G401.6 (cell line): Measurements from ENCODE around the gene ANK2.

ENCODE experiments used
- FAIRE-seq: peaks from 2 replicates; lab custom pipeline; 2012; peaks lifted over from hg19 to GRCh38; lab: Jason Lieb, UNC

Gene ANK2

GRCh38 chr4:113290666-113291065 lies 241.2 kb downstream of the ANK2 start:
- no peak for FAIRE-seq

- no peak for FAIRE-seq
These were observed 243.1 kb downstream of the ANK2 start for GRCh38 chr4:113292371-113293042.

GRCh38 chr4:113293043-113293560 lies 243.6 kb downstream of the ANK2 start:
- FAIRE-seq: no peak

GRCh38 chr4:113293674-113294073 lies 244.2 kb downstream of the ANK2 start:
- FAIRE-seq: no peak

DNA sequence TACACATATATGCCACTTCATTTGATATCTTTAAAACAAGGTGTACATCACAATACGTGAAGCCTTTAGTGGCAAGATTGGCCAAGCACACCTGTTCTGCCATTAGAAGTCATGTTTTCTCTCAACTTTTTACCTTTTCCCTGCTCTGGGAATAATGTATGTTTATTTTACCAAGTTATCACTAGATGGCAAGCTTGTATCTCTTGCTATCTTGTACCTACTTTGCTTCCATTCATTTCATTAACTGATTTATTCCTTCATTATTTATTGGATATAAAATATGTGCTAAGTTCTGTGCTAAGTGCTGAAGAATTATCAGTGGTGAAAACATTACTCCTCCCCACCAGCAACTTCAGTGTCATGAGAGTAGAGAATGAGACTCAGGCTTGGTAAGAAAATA lies 245.5 kb downstream of the ANK2 start:
- FAIRE-seq: no peak

- FAIRE-seq: no peak
These were observed 251.0 kb downstream of the ANK2 start for GRCh38 chr4:113300471-113300928.

- no peak for FAIRE-seq
These were observed 252.6 kb downstream of the ANK2 start for GRCh38 chr4:113302051-113302450.

DNA sequence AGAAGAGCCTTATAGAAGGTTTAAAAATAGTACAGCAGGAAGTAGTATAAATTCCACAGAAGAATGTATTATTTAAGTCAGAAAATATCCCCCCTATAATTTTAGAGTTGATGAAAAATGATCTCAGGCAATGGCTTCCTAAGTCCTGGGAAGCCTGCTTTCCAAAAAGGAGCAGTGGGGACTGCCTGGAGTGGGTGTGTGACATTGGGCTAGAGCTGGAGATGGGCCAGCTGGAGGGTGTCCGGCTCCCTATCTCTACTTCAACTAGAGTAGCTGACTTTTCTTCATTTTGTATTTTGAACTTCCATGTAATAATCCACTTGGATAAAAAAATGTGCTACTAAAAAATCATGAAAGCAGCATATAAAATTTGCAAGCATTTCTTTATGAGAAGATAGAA lies 253.9 kb downstream of the ANK2 start:
- no peak for FAIRE-seq

- no peak for FAIRE-seq
These were observed 261.6 kb downstream of the ANK2 start for GRCh38 chr4:113311047-113311446.

- no peak for FAIRE-seq
These were observed 263.1 kb downstream of the ANK2 start for GRCh38 chr4:113312529-113312928.

DNA sequence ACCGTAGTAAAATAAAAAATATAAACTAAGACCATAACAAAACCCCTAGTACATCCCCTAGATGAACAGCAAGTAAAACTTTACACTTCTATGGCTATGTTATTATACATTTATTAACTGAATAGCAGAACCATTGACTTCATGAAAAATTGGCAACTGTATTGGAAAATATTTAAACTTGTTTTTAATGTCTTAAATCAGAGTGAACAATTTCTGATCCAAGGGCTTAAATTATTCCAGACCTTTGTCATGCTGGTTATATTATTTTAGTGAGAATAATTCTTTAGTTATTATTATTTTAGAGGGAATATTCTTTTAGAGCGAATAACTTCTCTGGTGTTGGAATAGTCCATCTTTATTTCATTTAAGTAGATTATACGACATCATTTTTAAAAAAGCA lies 265.0 kb downstream of the ANK2 start:
- no peak for FAIRE-seq

DNA sequence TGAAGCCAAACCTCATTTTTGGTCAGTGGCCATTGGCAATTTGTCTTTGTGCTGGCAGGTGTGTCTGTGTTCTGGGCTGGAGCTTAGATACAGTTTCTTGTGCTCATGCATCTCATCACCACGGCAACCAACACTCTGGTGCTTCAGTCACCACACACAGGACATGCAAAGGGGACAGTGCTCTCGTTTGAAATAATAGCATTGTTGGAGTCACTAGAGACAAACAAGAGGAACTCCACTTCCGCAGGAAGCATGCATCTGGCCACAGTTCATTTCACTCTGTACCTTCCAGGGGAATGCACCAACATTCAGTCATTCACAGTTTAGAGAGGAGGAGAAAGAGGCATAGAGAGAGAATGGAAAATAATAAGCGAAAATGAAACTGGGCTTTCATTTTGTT lies 267.4 kb downstream of the ANK2 start:
- no peak for FAIRE-seq

- no peak for FAIRE-seq
These were observed 268.1 kb downstream of the ANK2 start for GRCh38 chr4:113317523-113317922.

DNA sequence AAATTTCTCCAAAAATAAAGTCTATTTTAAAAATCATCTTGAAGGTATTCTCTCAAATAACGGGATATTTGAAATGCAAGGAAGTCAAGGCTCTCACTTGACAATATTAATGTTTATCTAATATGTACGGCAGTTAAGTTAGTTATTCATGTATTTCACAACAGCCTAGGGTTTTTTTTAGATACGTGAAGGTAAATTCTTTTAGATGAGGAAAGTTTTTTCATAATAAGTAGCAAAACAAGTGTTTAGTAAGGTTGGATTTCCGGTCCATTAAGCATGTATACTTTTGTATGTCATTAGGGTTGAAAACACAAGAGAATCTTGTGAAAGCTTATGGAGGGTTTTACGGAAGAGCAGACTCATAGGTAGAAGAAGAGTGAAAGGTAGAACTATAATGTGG lies 273.3 kb downstream of the ANK2 start:
- FAIRE-seq: no peak

GRCh38 chr4:113325876-113326615 lies 276.6 kb downstream of the ANK2 start:
- no peak for FAIRE-seq

DNA sequence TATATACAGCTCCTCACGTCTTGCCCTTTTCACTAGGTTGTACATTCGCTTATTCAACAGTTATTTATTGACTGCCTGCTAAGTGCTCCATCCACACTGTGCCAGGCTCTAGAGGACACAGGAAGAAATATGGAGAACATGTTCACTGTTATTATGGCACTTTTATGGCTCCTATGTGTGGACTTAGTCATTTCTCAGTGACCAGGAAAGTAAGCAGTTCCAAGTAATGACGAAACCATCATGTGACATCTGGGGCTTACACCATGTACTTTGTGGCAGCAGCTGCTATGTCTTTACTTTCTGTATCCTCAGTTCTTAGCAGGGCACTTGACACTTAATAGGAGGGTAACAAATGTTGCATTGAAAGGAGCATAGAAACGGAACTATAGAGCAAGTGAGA lies 278.0 kb downstream of the ANK2 start:
- FAIRE-seq: no peak

- FAIRE-seq: no peak
These were observed 279.1 kb downstream of the ANK2 start for GRCh38 chr4:113328514-113328913.

DNA sequence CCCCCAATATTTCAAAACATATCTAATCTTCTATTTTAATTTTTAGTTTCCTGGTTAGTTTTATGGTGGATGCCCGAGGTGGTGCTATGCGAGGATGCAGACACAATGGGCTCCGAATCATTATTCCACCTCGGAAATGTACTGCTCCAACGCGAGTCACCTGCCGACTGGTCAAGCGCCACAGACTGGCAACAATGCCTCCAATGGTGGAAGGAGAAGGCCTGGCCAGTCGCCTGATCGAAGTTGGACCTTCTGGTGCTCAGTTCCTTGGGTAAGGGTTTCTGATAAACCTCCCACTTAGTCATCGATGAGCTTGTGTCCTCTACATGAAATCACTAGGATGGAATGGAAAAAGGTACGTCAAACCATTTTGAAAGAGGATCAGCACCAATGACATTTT lies 280.7 kb downstream of the ANK2 start:
- FAIRE-seq: no peak

GRCh38 chr4:113331811-113332210 lies 282.4 kb downstream of the ANK2 start:
- no peak for FAIRE-seq

- FAIRE-seq: no peak
These were observed 283.2 kb downstream of the ANK2 start for GRCh38 chr4:113332701-113333100.

DNA sequence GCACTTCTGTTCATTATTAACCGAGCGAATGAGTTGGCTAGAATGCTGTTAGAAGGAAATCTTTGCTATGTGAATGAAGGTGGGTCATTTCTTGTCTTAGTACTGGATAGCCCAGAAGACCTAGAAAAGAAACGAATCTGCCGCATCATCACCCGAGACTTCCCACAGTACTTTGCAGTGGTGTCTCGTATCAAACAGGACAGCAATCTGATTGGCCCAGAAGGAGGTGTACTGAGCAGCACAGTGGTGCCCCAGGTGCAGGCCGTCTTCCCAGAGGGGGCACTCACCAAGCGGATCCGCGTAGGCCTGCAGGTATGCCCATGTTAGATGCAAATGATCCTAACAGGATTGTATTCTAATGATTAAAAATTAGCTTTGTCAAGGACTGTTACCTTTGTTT lies 286.3 kb downstream of the ANK2 start:
- FAIRE-seq: no peak

- FAIRE-seq: no peak
These were observed 287.1 kb downstream of the ANK2 start for GRCh38 chr4:113336556-113336955.

GRCh38 chr4:113339430-113339813 lies 290.0 kb downstream of the ANK2 start:
- no peak for FAIRE-seq

GRCh38 chr4:113344100-113344499 lies 294.6 kb downstream of the ANK2 start:
- no peak for FAIRE-seq
